K562 (cell line): Measurements from ENCODE around the gene KCNJ9.

Source experiments
- ADNP ChIP-seq: fragments of 200-800 bp; sonication (Bioruptor generic); IDR thresholded peaks from 2 replicates; pipeline ENCODE4 v1.6.1; 2016; ENCODE audit warnings: missing genetic modification characterization, missing compliant biosample characterization
- EP300 ChIP-seq: IDR thresholded peaks from 2 replicates; pipeline ENCODE4 v1.6.1; 2012; ENCODE audit warnings: low read length, improper control_type of control experiment
- FOXP1 ChIP-seq: sonication (generic); formaldehyde crosslinking; IDR thresholded peaks from 2 replicates; pipeline ENCODE4 v1.8.0; 2022; ENCODE audit warnings: mild to moderate bottlenecking, missing genetic modification reagents
- GABPA ChIP-seq: fragments of 200-800 bp; sonication (Bioruptor generic); conservative IDR thresholded peaks from 2 replicates; pipeline ENCODE4 v1.6.1; 2016; ENCODE audit warnings: low read depth, missing genetic modification characterization, missing compliant biosample characterization
- MCM3 ChIP-seq: fragments of 450-650 bp; IDR thresholded peaks from 2 replicates; pipeline ENCODE4 v1.6.1; 2016
- MCM5 ChIP-seq: fragments of 450-650 bp; IDR thresholded peaks from 2 replicates; pipeline ENCODE4 v1.6.1; 2016; ENCODE audit warnings: low read depth
- NFE2 ChIP-seq: IDR thresholded peaks from 2 replicates; pipeline ENCODE4 v1.6.1; 2014; ENCODE audit warnings: antibody characterized with exemption, low read depth
- POLR2A ChIP-seq: fragments of 450-650 bp; conservative IDR thresholded peaks from 2 replicates; pipeline ENCODE4 v1.6.1; 2016
- ZFX ChIP-seq: sonication (generic); formaldehyde crosslinking; IDR thresholded peaks from 2 replicates; pipeline ENCODE4 v1.8.0; 2022; ENCODE audit warnings: mild to moderate bottlenecking, missing genetic modification reagents, moderate library complexity
- ZNF282 ChIP-seq: sonication (generic); formaldehyde crosslinking; IDR thresholded peaks from 2 replicates; pipeline ENCODE4 v1.8.1; 2023; ENCODE audit warnings: missing genetic modification reagents
- ZNF511 ChIP-seq: sonication (generic); formaldehyde crosslinking; IDR thresholded peaks from 2 replicates; pipeline ENCODE4 v1.8.0; 2022; ENCODE audit warnings: mild to moderate bottlenecking, missing genetic modification reagents
- TF ChIP-seq, protein P1 (sequence below): sonication (generic); formaldehyde crosslinking; IDR thresholded peaks from 2 replicates; pipeline ENCODE4 v1.8.0; 2022; ENCODE audit warnings: mild to moderate bottlenecking, low read depth, missing genetic modification reagents

DNA sequence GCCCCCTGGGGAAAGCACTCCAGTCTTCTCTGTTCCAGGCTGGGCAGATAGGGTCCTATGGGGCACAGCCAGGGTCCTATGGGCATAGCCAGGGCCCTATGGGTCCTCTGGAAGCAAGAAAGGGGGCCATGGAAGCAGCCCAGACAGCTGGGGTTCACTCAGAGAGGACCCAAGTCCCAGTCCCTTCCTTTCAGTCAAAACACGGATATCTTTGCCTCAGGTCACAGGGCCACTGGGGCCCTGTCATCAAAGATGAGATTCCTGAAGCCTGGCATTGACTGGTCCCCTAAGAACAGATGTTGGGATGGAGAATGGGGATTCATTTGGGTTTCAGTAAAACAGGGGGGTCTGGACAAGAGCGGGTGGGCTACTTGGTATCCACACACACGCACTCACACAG is 8.5 kb downstream of the KCNJ9 start:
- TF ChIP-seq MCM5 (no peak), POLR2A (no peak), ZNF282 (CRISPR knock-in tag) (no peak), FOXP1 (CRISPR knock-in tag) (no peak), NFE2 (no peak), ADNP (tag) (no peak), GABPA (no peak), ZFX (CRISPR knock-in tag) (no peak), EP300 (no peak), ZNF511 (no peak), MCM3 (no peak)
- TF ChIP-seq, protein P1, sequence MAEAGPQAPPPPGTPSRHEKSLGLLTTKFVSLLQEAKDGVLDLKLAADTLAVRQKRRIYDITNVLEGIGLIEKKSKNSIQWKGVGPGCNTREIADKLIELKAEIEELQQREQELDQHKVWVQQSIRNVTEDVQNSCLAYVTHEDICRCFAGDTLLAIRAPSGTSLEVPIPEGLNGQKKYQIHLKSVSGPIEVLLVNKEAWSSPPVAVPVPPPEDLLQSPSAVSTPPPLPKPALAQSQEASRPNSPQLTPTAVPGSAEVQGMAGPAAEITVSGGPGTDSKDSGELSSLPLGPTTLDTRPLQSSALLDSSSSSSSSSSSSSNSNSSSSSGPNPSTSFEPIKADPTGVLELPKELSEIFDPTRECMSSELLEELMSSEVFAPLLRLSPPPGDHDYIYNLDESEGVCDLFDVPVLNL (CRISPR knock-in tag): no peak
